COR-L47 (cell line): ENCODE results near the gene P2RY8.
"Not testable (repeated sequence)": the region's sequence is repeated elsewhere in the genome, so short reads cannot be mapped to it uniquely, and the experiment has no call there.

Experiments
- DNase-seq: peaks from one replicate; lab custom pipeline; 2025; lab: John Stamatoyannopoulos, UW

P2RY8 gene

GRCh38 chrX:1487401-1487800 is 49.6 kb downstream of the P2RY8 start:
- DNase-seq: no peak

GRCh38 chrX:1486749-1487361 is 50.1 kb downstream of the P2RY8 start:
- DNase-seq: no peak

- no peak for DNase-seq
These were observed 50.8 kb downstream of the P2RY8 start for GRCh38 chrX:1486177-1486576.

- no peak for DNase-seq
These were observed 52.0 kb downstream of the P2RY8 start for GRCh38 chrX:1485033-1485432.

GRCh38 chrX:1484638-1485019 is 52.4 kb downstream of the P2RY8 start:
- no peak for DNase-seq

- DNase-seq: no peak
These were observed 52.9 kb downstream of the P2RY8 start for GRCh38 chrX:1483843-1484637.

- not testable (repeated sequence) for DNase-seq
These were observed 54.5 kb downstream of the P2RY8 start for GRCh38 chrX:1482530-1482928.

GRCh38 chrX:1481636-1482529 is 55.1 kb downstream of the P2RY8 start:
- no peak for DNase-seq

GRCh38 chrX:1480082-1480785 is 56.8 kb downstream of the P2RY8 start:
- no peak for DNase-seq

- DNase-seq: no peak
These were observed 59.1 kb downstream of the P2RY8 start for GRCh38 chrX:1477801-1478458.

- no peak for DNase-seq
These were observed 59.8 kb downstream of the P2RY8 start for GRCh38 chrX:1477229-1477628.

- DNase-seq: no peak
These were observed 60.3 kb downstream of the P2RY8 start for GRCh38 chrX:1476682-1477081.

GRCh38 chrX:1475881-1476280 is 61.1 kb downstream of the P2RY8 start:
- no peak for DNase-seq

GRCh38 chrX:1475481-1475880 is 61.5 kb downstream of the P2RY8 start:
- no peak for DNase-seq

GRCh38 chrX:1474593-1474992 is 62.4 kb downstream of the P2RY8 start:
- DNase-seq: not testable (repeated sequence)

GRCh38 chrX:1472975-1473374 is 64.0 kb downstream of the P2RY8 start:
- DNase-seq: no peak

- no peak for DNase-seq
These were observed 68.7 kb downstream of the P2RY8 start for GRCh38 chrX:1468250-1468772.

GRCh38 chrX:1466971-1467561 is 69.9 kb downstream of the P2RY8 start:
- DNase-seq: no peak

- DNase-seq: no peak
These were observed 70.7 kb downstream of the P2RY8 start for GRCh38 chrX:1466232-1466661.

- DNase-seq: no peak
These were observed 71.4 kb downstream of the P2RY8 start for GRCh38 chrX:1465286-1466231.
